Bronchial epithelial cell (primary cell): ENCODE measurements around the gene PDE11A. TPM values are rescaled to one million over a fixed set of nuclear protein-coding genes. Genes with fewer than 3 reads are reported as not detected.
A peak's percentile ranks its signal among the peaks of the same experiment; 100 is the strongest.

Experiments
- DNase-seq: peaks from one replicate; pipeline ENCODE4 v3.0.0-alpha.2; 2010; ENCODE audit warnings: low read depth
- FAIRE-seq: peaks from 2 replicates; lab custom pipeline; 2011; peaks lifted over from hg19 to GRCh38; lab: Jason Lieb, UNC
- H3K27me3 ChIP-seq: 2 replicates; pipeline ENCODE4 v1.5.1; 2011; ENCODE audit warnings: low read length; ENCODE audit not compliant: control insufficient read depth, insufficient read depth
- H3K36me3 ChIP-seq: 2 replicates; pipeline ENCODE4 v1.5.1; 2011; ENCODE audit warnings: low read length; ENCODE audit not compliant: control insufficient read depth, insufficient read depth
- H3K4me3 ChIP-seq: 2 replicates; pipeline ENCODE4 v1.5.1; 2011; ENCODE audit warnings: mild to moderate bottlenecking, low read depth, low read length, control low read depth
- total RNA-seq: library from RNA; depleted of rRNA; stranded (reverse); fragments of >200 nt; gene quantifications from 2 replicates; pipeline ENCODE4 v1.2.1, GENCODE V29; 2014
- TF ChIP-seq, protein P1 (sequence below): IDR thresholded peaks from 2 replicates; pipeline ENCODE4 v1.5.1; 2011; ENCODE audit warnings: mild to moderate bottlenecking, moderate library complexity, low read length, control low read depth, inconsistent platforms; ENCODE audit not compliant: insufficient read depth, severe bottlenecking

Gene PDE11A
- total RNA-seq, 1 donor from 2014 or later = not detected

DNA sequence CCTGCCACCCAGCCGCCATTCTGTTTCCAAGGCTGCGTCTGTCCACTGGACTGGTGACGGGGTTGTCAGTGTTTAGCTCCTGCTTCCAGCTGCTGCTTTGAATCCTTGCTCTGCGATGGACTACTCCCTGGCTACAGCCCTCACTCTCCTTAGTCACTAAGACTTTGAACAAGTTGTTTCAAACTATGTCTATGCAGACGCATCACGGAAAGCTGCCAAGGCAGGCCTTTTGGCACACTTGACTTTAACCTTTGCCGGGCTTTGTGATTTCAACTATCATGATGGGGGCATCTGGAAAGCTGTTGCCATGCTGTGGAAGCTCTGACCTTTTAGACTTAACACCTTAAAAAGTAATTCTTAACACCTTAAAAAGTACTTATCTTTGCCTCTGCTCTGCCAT lies 54.4 kb downstream of the PDE11A start:
- no peaks in the 10 kb centered on the region for H3K27me3 ChIP-seq
- no peak for FAIRE-seq
- TF ChIP-seq, protein P1, sequence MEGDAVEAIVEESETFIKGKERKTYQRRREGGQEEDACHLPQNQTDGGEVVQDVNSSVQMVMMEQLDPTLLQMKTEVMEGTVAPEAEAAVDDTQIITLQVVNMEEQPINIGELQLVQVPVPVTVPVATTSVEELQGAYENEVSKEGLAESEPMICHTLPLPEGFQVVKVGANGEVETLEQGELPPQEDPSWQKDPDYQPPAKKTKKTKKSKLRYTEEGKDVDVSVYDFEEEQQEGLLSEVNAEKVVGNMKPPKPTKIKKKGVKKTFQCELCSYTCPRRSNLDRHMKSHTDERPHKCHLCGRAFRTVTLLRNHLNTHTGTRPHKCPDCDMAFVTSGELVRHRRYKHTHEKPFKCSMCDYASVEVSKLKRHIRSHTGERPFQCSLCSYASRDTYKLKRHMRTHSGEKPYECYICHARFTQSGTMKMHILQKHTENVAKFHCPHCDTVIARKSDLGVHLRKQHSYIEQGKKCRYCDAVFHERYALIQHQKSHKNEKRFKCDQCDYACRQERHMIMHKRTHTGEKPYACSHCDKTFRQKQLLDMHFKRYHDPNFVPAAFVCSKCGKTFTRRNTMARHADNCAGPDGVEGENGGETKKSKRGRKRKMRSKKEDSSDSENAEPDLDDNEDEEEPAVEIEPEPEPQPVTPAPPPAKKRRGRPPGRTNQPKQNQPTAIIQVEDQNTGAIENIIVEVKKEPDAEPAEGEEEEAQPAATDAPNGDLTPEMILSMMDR = no peak
- no peak for DNase-seq
- no peak overlapping the region for H3K4me3 ChIP-seq
- H3K36me3 ChIP-seq = no peaks in the 10 kb centered on the region

DNA sequence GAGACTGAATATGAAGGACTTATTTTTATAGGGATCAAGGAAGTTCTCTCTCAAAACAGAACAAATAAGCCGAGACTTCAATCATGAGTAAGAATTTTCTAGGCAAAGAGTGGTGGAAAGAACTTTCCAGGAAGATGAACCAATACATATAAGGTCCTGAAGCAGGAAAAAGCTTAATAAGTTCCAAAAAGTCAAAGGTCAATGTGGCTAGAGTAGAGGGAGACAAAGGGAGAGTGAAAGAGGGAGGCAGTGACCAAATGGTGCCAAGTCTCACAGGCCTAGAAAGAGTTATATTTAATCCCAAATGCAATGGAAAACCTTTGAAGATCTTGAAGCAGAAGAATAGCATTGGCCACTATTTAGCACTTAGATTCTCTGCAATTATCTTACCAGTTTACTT lies 56.0 kb downstream of the PDE11A start:
- DNase-seq = no peak
- Histone ChIP-seq H3K4me3 (no peak overlapping the region), H3K27me3 (no peaks in the 10 kb centered on the region), H3K36me3 (no peaks in the 10 kb centered on the region)
- FAIRE-seq = no peak
- TF ChIP-seq, protein P1 = no peak

DNA sequence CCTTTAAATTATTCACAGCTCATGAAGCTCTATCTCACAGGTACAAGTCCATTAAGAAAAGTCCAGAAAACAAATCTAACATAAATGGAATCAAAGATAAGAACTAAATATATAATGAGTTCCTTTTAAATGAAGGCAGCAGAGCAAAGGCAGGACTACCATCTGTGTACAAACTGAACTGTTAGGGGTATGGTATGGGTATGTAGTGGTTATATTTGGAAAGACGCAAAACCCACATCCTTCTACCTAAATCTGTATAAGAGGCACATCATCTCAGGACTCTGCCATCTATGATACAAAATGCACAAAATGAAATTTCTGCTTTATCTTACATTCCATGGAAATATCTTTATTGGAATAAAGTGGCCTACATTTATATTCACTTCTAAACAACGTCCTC lies 59.9 kb downstream of the PDE11A start:
- no peaks in the 10 kb centered on the region for H3K27me3 ChIP-seq
- no peak for FAIRE-seq
- H3K4me3 ChIP-seq = no peak overlapping the region
- DNase-seq = no peak
- H3K36me3 ChIP-seq = no peaks in the 10 kb centered on the region
- TF ChIP-seq, protein P1 = no peak

DNA sequence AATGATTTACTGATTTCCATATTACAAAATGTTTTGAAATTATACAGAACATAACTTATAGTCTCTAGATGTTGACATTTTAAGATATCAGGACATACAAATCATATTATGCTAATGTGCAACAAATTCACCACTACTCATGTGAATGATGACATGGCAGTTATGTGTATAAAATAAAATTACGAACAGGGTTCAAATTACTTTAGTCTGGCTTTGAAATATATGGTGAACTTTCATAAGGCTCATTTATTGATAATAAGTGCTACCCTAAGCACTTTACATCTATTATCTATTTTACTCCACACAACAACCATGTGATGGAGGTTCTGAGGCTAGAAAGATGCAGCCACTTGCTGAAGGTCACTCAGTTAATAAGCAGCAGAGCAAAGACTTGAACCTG lies 62.8 kb downstream of the PDE11A start:
- Histone ChIP-seq H3K4me3 (no peak overlapping the region), H3K27me3 (no peaks in the 10 kb centered on the region), H3K36me3 (no peaks in the 10 kb centered on the region)
- DNase-seq = no peak
- TF ChIP-seq, protein P1 = no peak
- FAIRE-seq = no peak

DNA sequence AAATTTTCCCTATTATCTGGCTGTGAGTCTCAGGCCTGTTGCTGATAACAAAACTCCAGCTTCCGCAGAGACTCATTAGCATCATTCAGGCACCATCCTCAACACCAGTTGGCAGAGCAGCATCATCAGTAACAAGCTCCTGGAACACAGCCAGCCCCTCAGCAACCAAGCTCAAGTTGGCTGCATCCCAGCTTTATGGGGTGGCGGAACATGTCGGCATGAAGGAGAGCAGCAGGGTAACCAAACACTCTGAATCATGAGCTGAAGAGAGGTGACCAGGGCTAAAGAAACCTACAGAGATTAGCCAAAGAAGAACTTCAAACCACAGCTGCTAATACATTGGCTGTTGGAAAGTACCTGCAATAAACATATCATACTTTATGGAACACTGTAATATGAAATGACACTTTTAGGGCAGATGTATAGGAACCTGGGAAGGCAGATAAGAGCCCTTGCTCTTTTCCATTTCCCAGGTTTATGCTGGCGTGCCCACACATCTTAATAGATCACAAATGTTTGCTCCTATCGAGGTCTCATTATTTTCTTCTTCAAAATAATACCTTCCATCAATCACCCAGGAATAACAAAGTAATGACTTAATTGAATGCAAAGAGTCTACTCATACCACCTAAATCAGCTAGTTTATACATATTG lies 63.8 kb downstream of the PDE11A start:
- no peaks in the 10 kb centered on the region for H3K36me3 ChIP-seq
- no peaks in the 10 kb centered on the region for H3K27me3 ChIP-seq
- TF ChIP-seq, protein P1 = no peak
- no peak for FAIRE-seq
- DNase-seq = peak; percentile 56
- no peak overlapping the region for H3K4me3 ChIP-seq

DNA sequence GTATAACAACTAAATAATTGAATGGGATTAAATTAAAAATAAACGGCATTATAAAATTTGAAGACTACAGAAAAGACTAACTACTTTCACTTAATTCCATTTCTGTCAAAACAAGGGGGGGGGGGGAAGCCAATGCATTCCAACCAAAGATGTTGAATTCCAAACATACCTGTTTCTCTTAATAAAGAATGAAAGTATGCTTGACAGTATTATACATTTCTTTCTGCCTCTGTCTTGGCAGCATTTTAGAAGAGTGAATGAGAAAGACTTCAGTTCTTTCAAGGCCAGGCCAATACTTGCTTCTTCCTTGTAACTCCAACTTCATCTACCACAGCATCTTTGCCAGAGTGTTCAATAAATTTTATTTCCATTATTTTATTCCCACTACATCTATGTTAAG lies 65.9 kb downstream of the PDE11A start:
- no peaks in the 10 kb centered on the region for H3K27me3 ChIP-seq
- H3K4me3 ChIP-seq = no peak overlapping the region
- TF ChIP-seq, protein P1 = no peak
- no peaks in the 10 kb centered on the region for H3K36me3 ChIP-seq
- DNase-seq = no peak
- no peak for FAIRE-seq
